Right lobe of liver (tissue), 6 donors: Measurements from ENCODE around the gene SLC16A4. TPM values are rescaled to one million over a fixed set of nuclear protein-coding genes. Genes with fewer than 3 reads are reported as not detected.
"Not testable (repeated sequence)": the region's sequence is repeated elsewhere in the genome, so short reads cannot be mapped to it uniquely, and the experiment has no call there.

Experiments
- ATAC-seq, 4 donors: fragments of 200-7000 bp; cut with Tn5 transposase; one replicate each; pipeline ENCODE4 v1.9.1; 2020; ENCODE audit warnings: mild to moderate bottlenecking in 4 of 4, moderate library complexity in 4 of 4
- DNase-seq, 3 donors: peaks; one replicate each; pipeline ENCODE4 v3.0.0-alpha.2; 2020
- H3K27ac ChIP-seq, 3 donors: fragments of 200-600 bp; one replicate each; pipeline ENCODE4 v1.8.0; 2022
- H3K27me3 ChIP-seq, 2 donors: fragments of 200-600 bp; one replicate each; pipeline ENCODE4 v1.8.0; 2022
- H3K36me3 ChIP-seq, 4 donors: fragments of 200-600 bp; sonication (generic) in 1 of 4; one replicate each; pipeline versions ENCODE4 v1.5.1 to v1.8.0; 2017 to 2022; ENCODE audit warnings: control low read depth in 1 of 4
- H3K4me1 ChIP-seq, 4 donors: fragments of 200-600 bp; sonication (generic) in 1 of 4; one replicate each; pipeline versions ENCODE4 v1.5.1 to v1.8.0; 2017 to 2022; ENCODE audit warnings: control low read depth in 1 of 4
- H3K4me3 ChIP-seq, 3 donors: fragments of 200-600 bp; one replicate each; pipeline ENCODE4 v1.8.0; 2022
- H3K9me3 ChIP-seq, 4 donors: fragments of 200-600 bp; sonication (generic) in 1 of 4; one replicate each; pipeline versions ENCODE4 v1.5.1 to v1.8.0; 2017 to 2022; ENCODE audit warnings: control low read depth in 1 of 4
- POLR2A ChIP-seq: fragments of 450-650 bp; IDR thresholded peaks from one replicate; pipeline ENCODE4 v1.6.1; 2017; ENCODE audit warnings: antibody characterized with exemption, mild to moderate bottlenecking
- WGBS: methylation state at CpG from one replicate; pipeline ENCODE4 v1.1.6; 2018; ENCODE audit warnings: low coverage, low lambda C conversion rate; ENCODE audit not compliant: insufficient coverage; ENCODE audit errors: missing lambda C conversion rate; 5-methylcytosine and 5-hydroxymethylcytosine counted together
- intact Hi-C, 2 donors: fragments of 100-400 bp; cut with DNase I; formaldehyde crosslinking; loops; one replicate each; pipeline versions ENCODE4 v1.11.2 to v1.14.1; 2022
- total RNA-seq, 6 experiments: library from RNA; depleted of rRNA in 2 of 6; stranded (reverse); fragments of >200 nt in 2 of 6; fragmentation: NEBNext Ultra II Directional in 3 of 6; extraction: Animal tissue kit (Norgen Biotek cat#: 25700) in 3 of 6; gene quantifications; one replicate each; pipeline versions ENCODE4 v1.1.0 to v1.2.4, GENCODE V29; 2016 to 2023
- TF ChIP-seq, protein P1 (sequence below), 4 donors: fragments of 200-600 bp in 3 of 4; fragments of 450-650 bp in 1 of 4; IDR thresholded peaks; one replicate each; pipeline versions ENCODE4 v1.5.1 to v1.8.0; 2016 to 2022; ENCODE audit warnings: antibody characterized with exemption in 4 of 4, mild to moderate bottlenecking in 2 of 4
- donor health status: DM: no; HTN: yes; CAD: no.
- donor health status: DM: no; HTN: no; CAD: no.
- donor health status: DM: no; HTN: no; CAD: no.
- donor health status: DM: no; HTN: yes; CAD: no.
- donor health status: DM: no; HTN: yes; CAD: no.

Gene SLC16A4
- total RNA-seq, 6 experiments from 2014 or later, result 0.49 to 4.0 (median 3.4) TPM

DNA sequence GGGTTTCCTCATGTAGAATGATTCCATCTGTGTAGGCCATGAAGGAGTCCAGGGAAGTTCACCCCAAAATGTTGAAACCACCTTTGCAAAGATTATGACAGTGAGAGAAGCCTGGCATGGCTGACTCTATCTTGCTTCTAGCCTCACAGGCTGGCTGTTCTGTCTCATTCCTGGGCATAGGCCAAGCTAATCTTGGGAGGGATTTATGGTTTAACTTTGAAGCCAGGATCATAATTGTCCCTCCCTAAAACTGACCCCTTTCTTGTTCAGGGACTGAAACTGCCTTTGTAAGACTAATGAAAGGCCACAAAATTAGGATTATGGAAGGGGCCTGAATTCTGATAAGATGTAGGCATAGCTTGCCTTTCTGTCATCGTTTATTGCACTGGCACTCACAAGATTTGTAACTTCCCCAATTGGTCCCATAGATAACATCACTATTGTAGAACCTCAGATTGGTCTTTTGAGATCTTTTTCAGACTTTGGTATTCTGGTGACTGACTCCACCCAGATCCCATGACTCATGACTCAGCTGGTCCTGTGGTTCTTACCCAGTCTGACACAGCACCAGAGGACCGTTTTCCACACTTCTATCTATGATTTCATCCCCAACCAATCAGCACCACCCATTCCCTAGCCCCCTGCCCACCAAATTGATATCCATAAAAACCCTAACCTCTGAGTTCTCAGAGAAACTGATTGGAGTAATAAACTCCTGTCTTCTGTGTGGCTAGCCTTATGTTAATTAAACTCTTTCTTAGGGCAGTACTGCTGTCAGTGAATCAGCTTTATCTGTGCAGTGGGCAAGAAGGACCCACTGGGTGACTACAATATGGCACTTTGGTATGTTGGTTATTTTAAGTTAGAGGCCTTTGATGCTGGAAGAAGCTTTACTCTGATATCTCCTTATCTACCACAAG lies 30.3 kb upstream of the SLC16A4 start:
- Histone ChIP-seq H3K4me3 (no peak overlapping the region), H3K9me3 (no peaks in the 10 kb centered on the region), H3K4me1 (peaks cover 0 to 9% (median 0%) of the 10 kb centered on the region in 4 donors), H3K27ac (no peak overlapping the region), H3K36me3 (no peaks in the 10 kb centered on the region), H3K27me3 (no peaks in the 10 kb centered on the region)
- ATAC-seq (peak in 1 of 4 donors; percentile 64), DNase-seq (no peak)
- WGBS, result 51% methylated on average over 2 of the region's 2 CpGs
- TF ChIP-seq POLR2A, result no peak
- intact Hi-C loops, result no loop called here

DNA sequence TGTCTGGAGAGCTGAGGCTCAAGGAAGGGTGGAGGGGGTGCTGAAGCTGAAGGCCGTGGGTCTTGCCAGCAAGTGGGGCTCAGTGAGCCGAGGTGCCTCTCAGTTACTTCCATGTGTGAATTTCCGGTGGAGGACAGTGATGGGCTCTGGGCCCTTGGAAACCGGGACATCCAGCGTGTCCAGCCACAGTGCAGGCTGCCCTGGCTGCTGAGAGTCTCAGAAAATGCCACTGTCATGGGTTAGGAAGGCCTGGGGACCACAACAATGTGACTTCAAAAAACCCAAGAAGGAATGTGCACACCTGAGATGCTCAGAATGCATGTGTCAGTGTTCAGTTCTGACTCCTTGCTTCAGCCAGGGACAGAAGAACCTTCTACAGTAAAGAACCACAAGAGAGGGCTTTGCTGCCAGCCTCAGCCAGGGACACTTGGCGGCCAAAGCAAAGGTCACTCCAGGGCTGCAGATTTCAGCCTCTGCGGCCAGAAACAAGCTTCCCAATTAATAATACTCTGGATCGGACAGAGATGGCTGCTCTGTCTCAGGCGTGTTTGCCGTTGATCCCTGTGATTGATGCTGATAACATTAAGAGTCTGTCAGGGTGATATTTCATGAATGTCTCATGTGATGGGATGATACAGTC lies 29.3 kb upstream of the SLC16A4 start:
- peaks cover 0 to 9% (median 0%) of the 10 kb centered on the region in 4 donors for H3K4me1 ChIP-seq
- no peak for TF ChIP-seq POLR2A
- TF ChIP-seq, protein P1, sequence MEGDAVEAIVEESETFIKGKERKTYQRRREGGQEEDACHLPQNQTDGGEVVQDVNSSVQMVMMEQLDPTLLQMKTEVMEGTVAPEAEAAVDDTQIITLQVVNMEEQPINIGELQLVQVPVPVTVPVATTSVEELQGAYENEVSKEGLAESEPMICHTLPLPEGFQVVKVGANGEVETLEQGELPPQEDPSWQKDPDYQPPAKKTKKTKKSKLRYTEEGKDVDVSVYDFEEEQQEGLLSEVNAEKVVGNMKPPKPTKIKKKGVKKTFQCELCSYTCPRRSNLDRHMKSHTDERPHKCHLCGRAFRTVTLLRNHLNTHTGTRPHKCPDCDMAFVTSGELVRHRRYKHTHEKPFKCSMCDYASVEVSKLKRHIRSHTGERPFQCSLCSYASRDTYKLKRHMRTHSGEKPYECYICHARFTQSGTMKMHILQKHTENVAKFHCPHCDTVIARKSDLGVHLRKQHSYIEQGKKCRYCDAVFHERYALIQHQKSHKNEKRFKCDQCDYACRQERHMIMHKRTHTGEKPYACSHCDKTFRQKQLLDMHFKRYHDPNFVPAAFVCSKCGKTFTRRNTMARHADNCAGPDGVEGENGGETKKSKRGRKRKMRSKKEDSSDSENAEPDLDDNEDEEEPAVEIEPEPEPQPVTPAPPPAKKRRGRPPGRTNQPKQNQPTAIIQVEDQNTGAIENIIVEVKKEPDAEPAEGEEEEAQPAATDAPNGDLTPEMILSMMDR (IDR thresholded peaks at IDR 0.05), result no peak
- no peak overlapping the region for H3K4me3 ChIP-seq
- no peaks in the 10 kb centered on the region for H3K36me3 ChIP-seq
- intact Hi-C loops, result no loop called here
- no peaks in the 10 kb centered on the region for H3K9me3 ChIP-seq
- WGBS, result 33% methylated on average over 2 of the region's 10 CpGs
- ATAC-seq, result peak; percentile 76 to 88 (median 86)
- no peak overlapping the region for H3K27ac ChIP-seq
- peak in 1 of 3 donors; percentile 29 for DNase-seq
- H3K27me3 ChIP-seq, result no peaks in the 10 kb centered on the region

DNA sequence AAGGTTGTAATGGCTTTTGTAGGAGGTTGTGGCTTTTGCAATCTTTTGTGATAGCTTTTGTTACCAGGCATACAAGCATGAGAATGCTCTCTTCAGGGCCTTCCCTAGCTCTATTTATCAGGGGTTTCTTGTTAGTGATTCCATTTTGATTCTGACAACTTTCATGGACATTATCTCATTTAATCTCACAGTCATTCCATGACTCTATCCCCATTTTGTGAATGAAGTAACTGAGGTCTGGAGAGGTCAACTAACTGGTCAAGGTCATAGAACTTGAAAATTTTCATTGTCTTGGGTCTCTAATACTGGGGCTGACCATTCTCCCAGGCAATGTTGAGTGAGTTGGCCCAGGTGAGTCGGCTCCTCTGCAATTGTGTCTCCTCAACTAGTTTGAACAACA lies 27.9 kb upstream of the SLC16A4 start:
- Histone ChIP-seq H3K36me3 (no peaks in the 10 kb centered on the region), H3K27ac (no peak overlapping the region), H3K4me3 (no peak overlapping the region), H3K27me3 (no peaks in the 10 kb centered on the region), H3K9me3 (no peaks in the 10 kb centered on the region), H3K4me1 (peaks cover 0 to 9% (median 0%) of the 10 kb centered on the region in 4 donors)
- TF ChIP-seq POLR2A, result no peak
- TF ChIP-seq, protein P1 (IDR thresholded peaks at IDR 0.05), result no peak
- no CpG with 5 or more reads among the region's 1 CpG for WGBS
- no peak for DNase-seq
- intact Hi-C loops, result loop anchor here (5.0 kb wide), 2 partner anchors 34 to 44 kb away; partner anchors contain the start of gene PROK1 (in 1 of the 2)
- ATAC-seq, result no peak

DNA sequence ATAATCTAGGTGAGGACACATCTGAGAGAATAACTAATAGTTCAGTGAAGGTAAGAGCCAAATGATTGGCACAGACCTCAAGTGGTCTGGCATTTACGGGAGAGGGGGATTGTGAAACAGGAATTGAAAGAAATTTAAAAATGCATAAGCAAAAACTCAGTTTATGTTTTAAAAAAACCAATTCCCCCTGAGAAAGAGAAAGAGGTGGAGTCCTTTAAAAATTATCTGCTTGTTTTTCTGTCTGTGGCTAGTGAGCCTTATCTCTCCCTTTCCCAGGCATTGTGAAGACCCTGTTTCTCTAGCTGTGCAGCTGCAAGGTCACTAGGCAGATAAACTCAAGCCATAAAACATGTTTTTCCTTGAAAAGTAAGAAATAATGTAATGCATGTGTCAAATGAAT lies 22.2 kb upstream of the SLC16A4 start:
- H3K36me3 ChIP-seq, H3K27me3 ChIP-seq, H3K27ac ChIP-seq, ATAC-seq, DNase-seq, H3K9me3 ChIP-seq, intact Hi-C loops, H3K4me3 ChIP-seq: not testable (repeated sequence)
- 18% methylated on average over 1 of the region's 1 CpG for WGBS
- H3K4me1 ChIP-seq, result peaks cover 0 to 12% (median 0%) of the 10 kb centered on the region in 4 donors

DNA sequence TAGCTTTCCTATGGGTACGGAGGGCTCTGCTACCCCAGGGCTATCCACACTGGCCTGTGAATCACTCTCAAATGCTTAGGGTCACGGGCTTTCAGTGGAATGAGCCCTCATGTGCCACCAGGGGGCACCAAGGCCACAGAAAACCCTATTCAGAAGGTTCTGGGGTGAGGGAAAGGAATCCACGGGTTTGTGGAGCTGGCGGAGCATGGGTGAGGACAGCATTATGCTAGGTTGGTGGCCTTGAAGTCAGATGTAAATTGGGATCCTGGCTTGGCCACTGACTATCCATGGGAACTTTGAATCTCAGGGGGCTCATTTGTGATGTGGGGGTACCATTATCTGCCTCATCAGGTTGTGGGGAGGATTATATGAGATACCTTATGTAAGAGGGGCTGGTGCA lies 21.8 kb upstream of the SLC16A4 start:
- peaks cover 0 to 12% (median 0%) of the 10 kb centered on the region in 4 donors for H3K4me1 ChIP-seq
- H3K36me3 ChIP-seq, result no peaks in the 10 kb centered on the region
- H3K27me3 ChIP-seq, result no peaks in the 10 kb centered on the region
- WGBS, result 12% methylated on average over 4 of the region's 4 CpGs
- H3K4me3 ChIP-seq, result no peak overlapping the region
- H3K9me3 ChIP-seq, result no peaks in the 10 kb centered on the region
- ATAC-seq, result peak; percentile 79 to 88 (median 83)
- no peak overlapping the region for H3K27ac ChIP-seq
- TF ChIP-seq, protein P1 (IDR thresholded peaks at IDR 0.05), result peak; percentile 77 to 86 (median 83)
- no peak for TF ChIP-seq POLR2A
- peak; percentile 58 to 69 (median 68) for DNase-seq
- intact Hi-C loops, result no loop called here
